T-cell (primary cell): Measurements from ENCODE around the gene DHFR. TPM values are rescaled to one million over a fixed set of nuclear protein-coding genes. Genes with fewer than 3 reads are reported as not detected.

ENCODE experiments used
- ATAC-seq, 4 experiments: fragments of 200-7000 bp in 3 of 4; fragments of 150-1000 bp in 1 of 4; cut with Tn5 transposase; replicated peaks in 1 of 4; 1 replicate in 3 of 4; 2 replicates in 1 of 4; pipeline ENCODE4 v1.10.0; 2021; ENCODE audit warnings: moderate library complexity in 3 of 4, mild to moderate bottlenecking in 2 of 4, moderate number of reproducible peaks in 1 of 4
- CTCF ChIA-PET, 2 donors: fragments of 300-600 bp; sonication (Branson Sonifier 250); formaldehyde crosslinking; loops; one replicate each; lab custom pipeline; 2022; ENCODE audit warnings: antibody characterized with exemption in 2 of 2; lab: Charles Lee
- POLR2A ChIA-PET, 2 donors: fragments of 300-600 bp; sonication (Branson Sonifier 250); formaldehyde crosslinking; loops; one replicate each; lab custom pipeline; 2022; ENCODE audit warnings: antibody characterized with exemption in 2 of 2; lab: Charles Lee
- DNase-seq, 35 experiments: peaks; one replicate each; pipeline versions ENCODE4 v3.0.0 to v3.0.0-alpha.2; 2013 to 2023
- H3K27ac ChIP-seq: one replicate; pipeline ENCODE4 v1.5.1; 2013; ENCODE audit warnings: low read length
- H3K27me3 ChIP-seq, 2 experiments: replicated peaks in 1 of 2; 1 replicate in 1 of 2; 2 replicates in 1 of 2; pipeline versions ENCODE4 v1.6.1 to v1.7.0; 2013; ENCODE audit warnings: low read length in 1 of 2, mixed read lengths in 1 of 2; ENCODE audit not compliant: control insufficient read depth in 2 of 2, insufficient read depth in 2 of 2; ENCODE audit errors: extremely low read depth in 1 of 2
- H3K36me3 ChIP-seq, 2 donors: 1 replicate in 1 of 2; 2 replicates in 1 of 2; pipeline versions ENCODE4 v1.6.1 to v1.7.0; 2013; ENCODE audit warnings: low read length in 1 of 2; ENCODE audit not compliant: control insufficient read depth in 2 of 2, insufficient read depth in 1 of 2; ENCODE audit errors: extremely low read depth in 1 of 2
- H3K4me1 ChIP-seq, 2 experiments: 1 replicate in 1 of 2; 2 replicates in 1 of 2; pipeline versions ENCODE4 v1.6.1 to v1.7.0; 2013; ENCODE audit warnings: low read length in 2 of 2, mixed read lengths in 1 of 2; ENCODE audit not compliant: insufficient read depth in 2 of 2, control insufficient read depth in 1 of 2; ENCODE audit errors: extremely low read depth in 1 of 2
- H3K4me3 ChIP-seq, 2 donors: 1 replicate in 1 of 2; 2 replicates in 1 of 2; pipeline versions ENCODE4 v1.5.1 to v1.7.0; 2013; ENCODE audit warnings: mild to moderate bottlenecking in 2 of 2, low read length in 1 of 2, moderate library complexity in 1 of 2; ENCODE audit not compliant: control insufficient read depth in 1 of 2; ENCODE audit errors: extremely low read depth in 1 of 2
- H3K9me3 ChIP-seq: 2 replicates; pipeline ENCODE4 v1.7.0; 2013
- H3K27ac Mint-ChIP-seq, 2 donors: one replicate each; pipeline ENCODE4 v1.8.0; 2020 to 2021; ENCODE audit warnings: mild to moderate bottlenecking in 2 of 2, mixed read lengths in 2 of 2
- H3K27me3 Mint-ChIP-seq, 2 donors: one replicate each; pipeline ENCODE4 v1.8.0; 2021 to 2022; ENCODE audit warnings: mixed read lengths in 2 of 2
- H3K36me3 Mint-ChIP-seq: one replicate; pipeline ENCODE4 v1.8.0; 2021; ENCODE audit warnings: mixed read lengths
- H3K4me1 Mint-ChIP-seq, 3 donors: one replicate each; pipeline ENCODE4 v1.8.0; 2020 to 2022; ENCODE audit warnings: mixed read lengths in 3 of 3, mild to moderate bottlenecking in 1 of 3
- H3K4me3 Mint-ChIP-seq, 3 donors: one replicate each; pipeline ENCODE4 v1.8.0; 2020 to 2022; ENCODE audit warnings: mild to moderate bottlenecking in 3 of 3, mixed read lengths in 3 of 3, moderate library complexity in 3 of 3
- H3K9me3 Mint-ChIP-seq, 3 donors: one replicate each; pipeline ENCODE4 v1.8.0; 2020 to 2022; ENCODE audit warnings: mixed read lengths in 3 of 3
- WGBS: methylation state at CpG from one replicate; pipeline ENCODE4 v1.1.5; 2013; ENCODE audit warnings: missing lambda C conversion rate; ENCODE audit not compliant: insufficient coverage; 5-methylcytosine and 5-hydroxymethylcytosine counted together
- total RNA-seq, 35 experiments: library from RNA in 6 of 35; stranded (reverse) in 6 of 35; fragments of 120-200 nt in 1 of 35; gene quantifications; one replicate each; pipeline versions ENCODE4 v1.2.1 to v1.2.4 and lab custom pipeline; 2013 to 2026

DHFR gene
- total RNA-seq, 5 donors from 2014 or later (not counting 1 experiment from before 2014, with no cell fraction given): 8.9 to 15.3 (median 13.4) TPM

- POLR2A ChIA-PET: no interaction called here
- DNase-seq: no peak
Measured at GRCh38 chr5:80615266-80615914, 39.4 kb downstream of the DHFR start.

DNA sequence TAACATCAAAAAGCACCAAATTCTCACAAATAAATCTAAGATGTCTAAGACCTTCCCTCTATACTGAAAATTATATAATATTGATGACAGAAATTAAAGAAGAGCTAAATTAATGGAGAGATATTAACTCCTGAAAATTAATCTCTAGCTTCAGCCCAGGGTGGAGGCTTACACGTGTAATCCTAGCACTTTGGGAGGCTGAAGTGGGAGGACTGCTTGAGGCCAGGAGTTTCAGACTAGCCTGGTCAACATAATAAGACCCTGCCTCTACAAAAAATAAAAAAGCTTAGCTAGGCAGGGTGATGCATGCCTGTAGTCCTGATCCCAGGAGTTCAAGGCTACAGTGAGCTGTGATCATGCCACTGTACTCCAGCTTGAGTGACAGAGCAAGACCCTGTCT, 45.1 kb downstream of the DHFR start:
- peaks cover 15% of the 10 kb centered on the region for H3K36me3 Mint-ChIP-seq

More at GRCh38 chr5:80615266-80615914, 39.4 kb downstream of the DHFR start:
- no peak for ATAC-seq
- no peak overlapping the region for H3K4me3 ChIP-seq
- no peaks in the 10 kb centered on the region for H3K27me3 ChIP-seq
- peaks cover 26% of the 10 kb centered on the region for H3K36me3 Mint-ChIP-seq
- H3K27ac ChIP-seq: no peak overlapping the region
- CTCF ChIA-PET: no interaction called here
- no peak overlapping the region for H3K27ac Mint-ChIP-seq
- no peak overlapping the region for H3K4me3 Mint-ChIP-seq
- no peaks in the 10 kb centered on the region for H3K9me3 ChIP-seq
- 88% methylated on average over 16 of the region's 17 CpGs for WGBS
- H3K4me1 Mint-ChIP-seq: no peaks in the 10 kb centered on the region
- no peaks in the 10 kb centered on the region for H3K27me3 Mint-ChIP-seq
- no peaks in the 10 kb centered on the region for H3K4me1 ChIP-seq
- no peaks in the 10 kb centered on the region for H3K9me3 Mint-ChIP-seq
- H3K36me3 ChIP-seq: no peaks in the 10 kb centered on the region

DNA sequence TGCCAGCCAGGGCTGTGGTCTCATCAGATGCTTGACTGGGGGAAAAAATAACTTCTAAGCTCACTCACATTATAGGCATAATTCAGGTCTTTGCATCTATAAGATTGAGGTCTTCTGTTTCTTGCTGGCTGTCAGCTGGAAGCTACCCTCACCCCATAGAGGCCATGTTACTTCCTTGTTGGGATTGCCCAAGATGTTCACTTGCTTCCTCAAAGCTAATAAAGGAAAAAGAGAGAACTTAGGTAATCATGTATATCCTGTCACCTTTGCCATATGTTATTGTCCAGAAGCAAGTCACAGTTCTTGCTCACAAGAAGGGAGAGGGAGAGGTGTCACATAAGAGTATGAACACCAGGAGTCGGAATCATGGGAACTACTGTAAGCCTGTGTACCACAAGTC, 46.1 kb downstream of the DHFR start:
- Mint-ChIP-seq H3K9me3 (peaks cover 0 to 11% (median 10%) of the 10 kb centered on the region in 3 donors), H3K27me3 (no peaks in the 10 kb centered on the region), H3K4me3 (no peak overlapping the region), H3K27ac (no peak overlapping the region), H3K4me1 (no peaks in the 10 kb centered on the region), H3K36me3 (peaks cover 15% of the 10 kb centered on the region)
- Histone ChIP-seq H3K36me3 (no peaks in the 10 kb centered on the region), H3K4me3 (no peak overlapping the region), H3K9me3 (no peaks in the 10 kb centered on the region), H3K27me3 (no peaks in the 10 kb centered on the region), H3K27ac (no peak overlapping the region), H3K4me1 (no peaks in the 10 kb centered on the region)
- ChIA-PET CTCF (no interaction called here), POLR2A (no interaction called here)
- ATAC-seq: no peak
- 67% methylated on average over 1 of the region's 1 CpG for WGBS
- DNase-seq: no peak

More for the DNA sequence above, 45.1 kb downstream of the DHFR start:
- Mint-ChIP-seq H3K4me1 (no peaks in the 10 kb centered on the region), H3K27ac (no peak overlapping the region), H3K27me3 (no peaks in the 10 kb centered on the region), H3K9me3 (peaks cover 0 to 11% (median 10%) of the 10 kb centered on the region in 3 donors), H3K4me3 (no peak overlapping the region)
- ChIA-PET CTCF (no interaction called here), POLR2A (no interaction called here)
- Histone ChIP-seq H3K27me3 (no peaks in the 10 kb centered on the region), H3K27ac (no peak overlapping the region), H3K4me3 (no peak overlapping the region), H3K36me3 (no peaks in the 10 kb centered on the region), H3K9me3 (no peaks in the 10 kb centered on the region), H3K4me1 (no peaks in the 10 kb centered on the region)
- WGBS: no CpG with 5 or more reads among the region's 1 CpG
- ATAC-seq (no peak), DNase-seq (no peak)

GRCh38 chr5:80607832-80608231, 47.0 kb downstream of the DHFR start:
- POLR2A ChIA-PET: no interaction called here
- H3K27ac Mint-ChIP-seq: no peak overlapping the region

DNA sequence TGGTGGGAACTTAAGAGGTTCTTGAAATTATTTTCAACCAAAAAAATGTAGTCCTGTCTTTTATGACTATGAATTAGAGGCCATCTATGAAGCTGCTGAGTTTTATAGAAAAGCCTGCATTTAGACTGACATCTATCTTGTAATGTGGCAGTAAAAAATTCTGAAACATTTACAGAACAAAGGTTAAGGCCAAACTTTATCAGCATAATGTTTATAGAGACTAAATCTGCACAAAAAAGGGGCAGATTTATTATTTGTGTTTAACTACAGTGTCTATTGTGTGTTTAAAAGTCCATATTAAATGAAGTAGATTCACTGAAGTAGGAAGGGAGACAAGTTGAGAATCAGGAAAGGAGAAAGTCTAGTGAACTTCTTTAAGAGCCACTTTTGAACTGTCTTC, 47.4 kb downstream of the DHFR start:
- Mint-ChIP-seq H3K4me1 (no peaks in the 10 kb centered on the region), H3K4me3 (no peak overlapping the region), H3K27ac (no peak overlapping the region), H3K27me3 (no peaks in the 10 kb centered on the region), H3K36me3 (peaks cover 15% of the 10 kb centered on the region), H3K9me3 (peaks cover 0 to 11% (median 10%) of the 10 kb centered on the region in 3 donors)
- no peaks in the 10 kb centered on the region for H3K9me3 ChIP-seq
- DNase-seq (no peak), ATAC-seq (no peak)
- H3K27me3 ChIP-seq: no peaks in the 10 kb centered on the region
- H3K4me3 ChIP-seq: no peak overlapping the region
- H3K27ac ChIP-seq: no peak overlapping the region
- no peaks in the 10 kb centered on the region for H3K4me1 ChIP-seq
- POLR2A ChIA-PET: no interaction called here
- CTCF ChIA-PET: no interaction called here
- H3K36me3 ChIP-seq: no peaks in the 10 kb centered on the region

More at GRCh38 chr5:80607832-80608231, 47.0 kb downstream of the DHFR start:
- Histone ChIP-seq H3K36me3 (no peaks in the 10 kb centered on the region), H3K27ac (no peak overlapping the region), H3K4me1 (no peaks in the 10 kb centered on the region), H3K4me3 (no peak overlapping the region), H3K27me3 (no peaks in the 10 kb centered on the region), H3K9me3 (no peaks in the 10 kb centered on the region)
- DNase-seq (no peak), ATAC-seq (no peak)
- Mint-ChIP-seq H3K4me3 (no peak overlapping the region), H3K27me3 (no peaks in the 10 kb centered on the region), H3K4me1 (no peaks in the 10 kb centered on the region), H3K36me3 (peaks cover 15% of the 10 kb centered on the region), H3K9me3 (peaks cover 0 to 11% (median 10%) of the 10 kb centered on the region in 3 donors)
- CTCF ChIA-PET: no interaction called here

DNA sequence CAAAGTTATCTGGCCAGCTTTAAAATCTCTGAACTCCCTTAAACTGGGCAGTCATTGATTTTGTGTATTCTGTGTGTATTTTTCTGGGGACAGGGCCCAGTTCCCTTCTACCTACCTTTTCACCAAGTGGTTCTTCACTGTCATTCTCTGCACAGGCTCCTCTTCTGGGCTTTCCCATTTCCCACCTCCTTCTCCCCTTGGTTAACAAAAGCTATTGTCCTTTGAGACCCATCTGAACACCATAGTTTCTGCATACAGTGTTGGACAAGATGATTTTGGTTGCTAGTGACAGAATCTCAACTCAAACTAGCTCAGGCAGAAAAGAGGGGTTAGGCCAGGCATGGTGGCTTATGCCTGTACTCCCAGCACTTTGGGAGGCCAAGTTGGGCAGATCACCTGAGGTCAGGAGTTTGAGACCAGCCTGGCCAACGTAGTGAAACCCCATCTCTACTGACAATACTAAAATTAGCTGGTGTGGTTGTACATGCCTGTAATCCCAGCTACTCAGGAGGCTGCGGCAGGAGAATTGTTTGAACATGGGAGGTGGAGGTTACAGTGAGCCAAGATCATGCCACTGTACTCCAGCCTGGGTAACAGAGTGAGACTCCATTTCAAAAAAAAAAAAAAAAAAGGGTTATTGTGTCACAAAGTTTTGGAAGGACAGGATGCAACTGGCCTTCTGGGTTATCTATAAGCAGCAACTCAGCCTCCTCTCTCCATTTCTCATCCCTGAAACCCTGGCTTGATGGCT, 53.7 kb downstream of the DHFR start:
- no peak for ATAC-seq
- Histone ChIP-seq H3K27me3 (no peaks in the 10 kb centered on the region), H3K27ac (no peak overlapping the region), H3K36me3 (no peaks in the 10 kb centered on the region), H3K4me1 (no peaks in the 10 kb centered on the region), H3K4me3 (no peak overlapping the region), H3K9me3 (no peaks in the 10 kb centered on the region)
- Mint-ChIP-seq H3K9me3 (no peaks in the 10 kb centered on the region), H3K4me1 (no peaks in the 10 kb centered on the region), H3K27me3 (no peaks in the 10 kb centered on the region), H3K27ac (no peak overlapping the region), H3K4me3 (no peak overlapping the region), H3K36me3 (no peaks in the 10 kb centered on the region)
- DNase-seq: no peak
- 100% methylated on average over 1 of the region's 2 CpGs for WGBS
- POLR2A ChIA-PET: no interaction called here
- CTCF ChIA-PET: interaction anchor here in 1 of 2 donors (0.5 kb wide), 1 partner anchor 290 kb away, joined by 4 read pairs; no protein-coding TSS in a partner anchor
